ENCODE results near the gene KDM7A. TPM values are rescaled to one million over a fixed set of nuclear protein-coding genes. Genes with fewer than 3 reads are reported as not detected.
"Not testable (repeated sequence)": the region's sequence is repeated elsewhere in the genome, so short reads cannot be mapped to it uniquely, and the experiment has no call there.

The KDM7A gene
- total RNA-seq, 2 donors from 2014 or later = 28.1 to 39.2 TPM

DNA sequence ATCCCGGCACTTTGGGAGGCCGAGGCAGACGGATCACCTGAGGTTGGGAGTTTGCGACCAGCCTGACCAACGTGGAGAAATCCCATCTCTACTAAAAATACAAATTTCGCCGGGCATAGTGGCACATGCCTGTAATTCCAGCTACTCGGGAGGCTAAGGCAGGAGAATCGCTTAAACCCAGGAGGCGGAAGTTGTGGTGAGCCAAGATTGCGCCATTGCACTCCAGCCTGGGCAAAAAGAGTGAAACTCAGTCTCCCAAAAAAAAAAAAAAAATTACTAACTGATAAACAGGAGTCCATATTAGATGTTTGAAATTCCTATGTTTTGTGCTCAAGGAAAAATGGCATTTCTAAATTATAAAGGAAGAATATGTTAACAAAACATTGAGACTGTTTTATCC is 14.7 kb downstream of the KDM7A start:
- DNase-seq; H3K9me3 Mint-ChIP-seq; H3K36me3 Mint-ChIP-seq (ENCODE audit: insufficient read depth in 2 of 2); H3K4me3 Mint-ChIP-seq; H3K27ac Mint-ChIP-seq; H3K27me3 Mint-ChIP-seq (ENCODE audit: low read depth); ATAC-seq (replicated peaks in 1 of 2): not testable (repeated sequence)
- peaks cover 81% of the 10 kb centered on the region for H3K4me1 Mint-ChIP-seq (ENCODE audit: low read depth)

DNA sequence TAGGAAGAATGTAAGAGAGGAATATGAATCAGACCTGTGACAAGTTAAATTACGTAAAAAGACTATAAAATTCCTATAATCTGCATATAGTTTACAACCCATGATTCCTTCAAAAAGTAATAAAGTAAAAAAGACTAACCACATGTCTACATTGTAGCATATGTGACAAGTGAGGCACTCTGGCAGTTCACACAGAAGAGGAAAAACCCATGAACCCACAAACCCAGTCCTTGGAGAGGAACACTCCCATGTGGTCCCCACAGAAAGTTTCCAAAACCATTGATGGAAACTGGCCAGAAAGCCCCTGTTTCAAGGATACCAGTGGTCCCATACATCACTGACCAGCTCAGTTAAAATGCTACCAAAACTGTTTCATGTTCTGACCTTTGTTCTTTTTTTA is 15.7 kb downstream of the KDM7A start:
- peaks cover 0 to 6% of the 10 kb centered on the region in 2 donors for H3K36me3 Mint-ChIP-seq (ENCODE audit: insufficient read depth in 2 of 2)
- DNase-seq = no peak
- H3K27me3 Mint-ChIP-seq (ENCODE audit: low read depth) = no peaks in the 10 kb centered on the region
- H3K4me3 Mint-ChIP-seq = peak overlapping the region; percentile 56 to 66
- no peaks in the 10 kb centered on the region for H3K9me3 Mint-ChIP-seq
- H3K27ac Mint-ChIP-seq = peak overlapping the region; percentile 47
- peaks cover 81% of the 10 kb centered on the region for H3K4me1 Mint-ChIP-seq (ENCODE audit: low read depth)
- peak; percentile 13 to 16 for ATAC-seq (replicated peaks in 1 of 2)

DNA sequence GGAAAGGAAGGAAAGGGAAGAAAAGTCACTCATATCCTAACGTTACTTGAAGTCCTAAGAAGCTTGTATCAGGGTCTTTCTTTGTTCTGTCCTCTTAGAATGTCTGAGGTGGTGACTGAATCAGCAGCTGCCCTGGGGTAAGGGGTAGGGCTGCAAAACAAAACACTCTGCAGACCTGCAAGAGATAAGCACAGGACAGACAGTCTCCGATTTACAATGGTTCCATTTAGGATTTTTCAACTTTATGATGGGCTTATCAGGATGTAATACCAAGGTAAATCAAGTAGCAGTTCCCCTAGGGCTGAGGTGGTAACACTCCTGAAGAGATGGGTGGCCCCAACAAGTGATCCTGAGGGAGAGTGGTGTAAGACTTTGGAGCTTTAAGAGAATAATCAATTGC is 16.5 kb downstream of the KDM7A start:
- peaks cover 0 to 6% of the 10 kb centered on the region in 2 donors for H3K36me3 Mint-ChIP-seq (ENCODE audit: insufficient read depth in 2 of 2)
- ATAC-seq (replicated peaks in 1 of 2) (no peak), DNase-seq (no peak)
- H3K4me1 Mint-ChIP-seq (ENCODE audit: low read depth) = peaks cover 81% of the 10 kb centered on the region
- no peaks in the 10 kb centered on the region for H3K27me3 Mint-ChIP-seq (ENCODE audit: low read depth)
- H3K27ac Mint-ChIP-seq = peak overlapping the region; percentile 47
- peak overlapping the region; percentile 56 to 66 for H3K4me3 Mint-ChIP-seq
- H3K9me3 Mint-ChIP-seq = no peaks in the 10 kb centered on the region

DNA sequence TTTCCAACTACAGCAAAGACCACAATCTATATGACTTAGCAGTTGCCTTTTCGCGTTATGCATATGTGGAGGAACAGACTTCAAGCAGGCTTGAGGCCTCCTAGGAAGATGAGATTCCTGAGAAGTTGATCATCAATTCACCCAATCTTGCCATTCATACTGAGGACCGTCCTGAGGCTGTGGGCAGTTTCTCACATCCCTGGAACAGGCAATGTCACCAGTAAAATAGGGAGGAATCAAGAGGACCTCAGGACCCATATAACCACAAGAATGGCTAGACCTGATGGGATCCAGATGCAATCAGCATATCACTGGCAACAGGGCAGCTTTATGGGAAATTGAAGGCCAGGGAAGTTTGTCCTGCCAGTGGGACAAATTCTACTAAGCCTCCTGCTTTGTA is 17.3 kb downstream of the KDM7A start:
- no peak for ATAC-seq (replicated peaks in 1 of 2)
- H3K4me3 Mint-ChIP-seq = no peak overlapping the region
- H3K27me3 Mint-ChIP-seq (ENCODE audit: low read depth) = no peaks in the 10 kb centered on the region
- H3K27ac Mint-ChIP-seq = no peak overlapping the region
- H3K9me3 Mint-ChIP-seq = no peaks in the 10 kb centered on the region
- peaks cover 76% of the 10 kb centered on the region for H3K4me1 Mint-ChIP-seq (ENCODE audit: low read depth)
- H3K36me3 Mint-ChIP-seq (ENCODE audit: insufficient read depth in 2 of 2) = peaks cover 0 to 6% of the 10 kb centered on the region in 2 donors
- DNase-seq = no peak

DNA sequence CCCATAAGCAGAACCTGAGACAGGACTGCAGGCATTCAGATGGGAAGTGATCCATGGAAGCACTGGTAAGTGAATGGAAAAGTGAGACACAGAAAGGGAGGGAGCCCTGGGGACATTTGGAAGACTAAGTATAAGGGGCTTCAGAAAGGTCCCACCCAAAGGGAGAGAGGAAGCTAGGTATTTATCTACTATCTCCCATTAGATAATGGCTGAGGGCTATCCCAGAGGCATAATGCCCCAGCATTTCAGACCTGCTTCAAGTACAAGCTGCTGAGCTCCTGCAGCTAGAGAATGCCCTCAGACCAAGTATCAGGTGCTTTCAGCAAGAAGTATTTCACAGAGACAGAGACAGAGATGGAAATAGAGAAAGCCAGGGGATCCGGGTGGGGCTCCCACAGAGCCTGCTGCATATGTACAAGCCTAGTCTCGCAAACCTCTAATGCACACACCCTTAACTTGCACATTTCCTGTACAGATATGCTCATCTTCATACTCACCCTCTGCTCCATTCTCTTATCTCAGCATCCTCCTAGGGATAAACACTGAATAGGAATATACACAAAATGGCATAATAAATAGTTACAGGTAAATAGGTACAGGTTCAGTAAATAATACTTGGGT is 20.2 kb downstream of the KDM7A start:
- H3K4me3 Mint-ChIP-seq = no peak overlapping the region
- no peaks in the 10 kb centered on the region for H3K27me3 Mint-ChIP-seq (ENCODE audit: low read depth)
- no peak for DNase-seq
- peaks cover 0 to 4% of the 10 kb centered on the region in 2 donors for H3K36me3 Mint-ChIP-seq (ENCODE audit: insufficient read depth in 2 of 2)
- no peak for ATAC-seq (replicated peaks in 1 of 2)
- H3K27ac Mint-ChIP-seq = no peak overlapping the region
- peaks cover 0 to 3% of the 10 kb centered on the region in 2 donors for H3K9me3 Mint-ChIP-seq
- peaks cover 64% of the 10 kb centered on the region for H3K4me1 Mint-ChIP-seq (ENCODE audit: low read depth)

DNA sequence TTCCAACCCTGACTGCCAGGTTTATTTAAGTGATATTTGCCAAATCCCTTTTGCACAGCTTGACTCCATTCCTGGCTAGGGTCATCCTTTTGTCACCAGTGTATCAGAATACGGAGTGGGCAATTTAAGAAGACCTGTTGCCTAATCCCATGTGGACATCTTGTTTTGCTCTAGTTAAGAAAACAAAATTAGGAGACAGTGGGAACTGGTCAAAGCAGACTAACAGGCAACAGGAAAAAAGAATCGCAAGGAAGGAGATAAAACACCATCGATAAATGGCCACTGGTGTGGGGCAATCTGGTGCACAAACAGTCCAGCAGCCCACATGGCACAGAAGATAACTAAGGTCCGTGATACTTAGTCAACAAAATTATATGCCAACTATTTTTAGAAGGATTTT is 21.4 kb downstream of the KDM7A start:
- no peak overlapping the region for H3K4me3 Mint-ChIP-seq
- ATAC-seq (replicated peaks in 1 of 2) (no peak), DNase-seq (no peak)
- H3K27me3 Mint-ChIP-seq (ENCODE audit: low read depth) = no peaks in the 10 kb centered on the region
- H3K4me1 Mint-ChIP-seq (ENCODE audit: low read depth) = peaks cover 54% of the 10 kb centered on the region
- no peak overlapping the region for H3K27ac Mint-ChIP-seq
- peaks cover 0 to 3% of the 10 kb centered on the region in 2 donors for H3K9me3 Mint-ChIP-seq
- peaks cover 0 to 4% of the 10 kb centered on the region in 2 donors for H3K36me3 Mint-ChIP-seq (ENCODE audit: insufficient read depth in 2 of 2)

DNA sequence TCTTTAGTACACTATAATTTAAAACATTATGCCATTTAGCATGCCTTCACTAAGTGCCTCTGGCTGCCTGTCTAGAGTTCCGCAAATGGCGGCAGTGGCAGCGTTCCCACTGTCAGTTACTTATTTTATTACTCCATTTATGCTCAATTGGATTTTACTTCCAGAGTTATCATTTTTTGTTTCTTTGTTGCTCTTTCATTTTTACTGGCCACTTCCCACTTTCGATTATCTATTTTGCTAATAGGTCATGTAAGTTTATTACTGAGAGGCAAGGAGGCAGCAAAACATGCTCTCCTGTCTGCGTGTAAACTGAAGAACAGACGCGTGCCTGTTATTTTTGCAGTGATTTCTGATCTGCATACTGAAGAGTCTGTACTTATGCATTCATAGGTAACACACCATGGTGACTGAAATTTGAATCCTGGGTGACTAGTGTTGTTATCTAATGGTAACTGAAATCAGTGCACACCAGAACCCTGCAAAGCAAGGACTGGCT is 23.1 kb downstream of the KDM7A start:
- DNase-seq (no peak), ATAC-seq (replicated peaks in 1 of 2) (no peak)
- Mint-ChIP-seq H3K4me1 (ENCODE audit: low read depth) (peaks cover 61% of the 10 kb centered on the region), H3K27ac (no peak overlapping the region), H3K9me3 (peaks cover 0 to 3% of the 10 kb centered on the region in 2 donors), H3K4me3 (no peak overlapping the region), H3K27me3 (ENCODE audit: low read depth) (no peaks in the 10 kb centered on the region), H3K36me3 (ENCODE audit: insufficient read depth in 2 of 2) (peaks cover 0 to 4% of the 10 kb centered on the region in 2 donors)

DNA sequence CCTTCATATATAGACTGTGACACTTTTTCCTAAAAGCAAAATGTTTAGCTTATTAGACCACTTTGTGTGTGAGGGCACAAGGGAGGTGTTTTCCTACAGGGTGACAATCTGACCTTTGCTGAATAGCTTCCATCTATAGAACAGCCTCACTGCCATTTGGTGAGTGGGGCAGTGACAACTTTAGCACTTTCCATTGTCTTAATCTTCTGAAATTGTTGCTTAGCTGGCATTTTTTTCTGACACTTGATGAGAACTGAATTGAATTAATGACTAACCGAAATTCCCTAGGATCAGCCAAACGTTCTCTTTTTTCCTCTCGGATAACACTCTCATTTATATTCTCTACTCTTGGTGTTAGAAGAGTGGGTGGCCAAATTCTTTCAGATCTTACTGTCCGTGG is 30.2 kb downstream of the KDM7A start:
- DNase-seq (no peak), ATAC-seq (replicated peaks in 1 of 2) (no peak)
- no peak overlapping the region for H3K27ac Mint-ChIP-seq
- peaks cover 51% of the 10 kb centered on the region for H3K4me1 Mint-ChIP-seq (ENCODE audit: low read depth)
- no peak overlapping the region for H3K4me3 Mint-ChIP-seq
- no peaks in the 10 kb centered on the region for H3K27me3 Mint-ChIP-seq (ENCODE audit: low read depth)
- H3K36me3 Mint-ChIP-seq (ENCODE audit: insufficient read depth in 2 of 2) = peaks cover 17 to 18% of the 10 kb centered on the region in 2 donors
- H3K9me3 Mint-ChIP-seq = peaks cover 11% of the 10 kb centered on the region in 2 donors

DNA sequence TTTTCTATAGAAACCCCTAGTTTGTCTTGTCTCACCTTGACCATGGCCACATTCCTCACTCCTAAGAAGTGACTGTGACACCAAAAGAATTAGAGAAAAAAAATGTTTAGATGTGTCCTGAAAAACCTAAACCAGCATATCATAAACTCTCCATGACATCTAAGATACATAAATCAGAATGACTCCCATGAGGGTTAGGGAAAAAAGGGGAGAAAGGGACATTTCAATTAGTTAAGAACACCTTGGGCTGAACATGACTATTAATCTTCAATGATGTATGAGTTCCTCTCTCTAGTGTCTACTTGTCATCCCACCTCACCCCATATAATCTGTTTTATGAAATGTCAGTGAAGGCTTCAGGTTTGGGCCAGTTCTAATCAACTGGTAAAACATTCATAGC is 31.1 kb downstream of the KDM7A start:
- peak overlapping the region; percentile 8 for H3K27ac Mint-ChIP-seq
- H3K36me3 Mint-ChIP-seq (ENCODE audit: insufficient read depth in 2 of 2) = peaks cover 17 to 18% of the 10 kb centered on the region in 2 donors
- ATAC-seq (replicated peaks in 1 of 2) (no peak), DNase-seq (no peak)
- H3K27me3 Mint-ChIP-seq (ENCODE audit: low read depth) = no peaks in the 10 kb centered on the region
- H3K4me1 Mint-ChIP-seq (ENCODE audit: low read depth) = peaks cover 51% of the 10 kb centered on the region
- H3K9me3 Mint-ChIP-seq = peaks cover 11% of the 10 kb centered on the region in 2 donors
- no peak overlapping the region for H3K4me3 Mint-ChIP-seq

DNA sequence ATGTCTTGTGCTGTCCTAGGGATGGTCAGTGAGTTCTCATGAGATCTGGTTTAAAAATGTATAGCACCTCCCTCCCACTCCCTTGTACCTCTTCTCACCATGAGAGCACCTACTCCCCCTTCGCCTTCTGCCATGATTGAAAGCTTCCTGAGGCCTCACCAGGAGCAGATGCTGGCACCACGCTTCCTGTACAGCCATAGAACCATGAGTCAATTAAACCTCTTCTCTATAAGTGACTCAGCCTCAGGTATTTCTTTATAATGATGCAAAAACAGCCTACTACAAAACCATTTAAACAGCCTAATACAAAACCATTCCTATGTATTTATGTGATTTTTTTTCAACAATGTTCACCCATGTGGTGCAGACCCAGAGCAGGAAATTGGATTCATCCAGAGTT is 32.0 kb downstream of the KDM7A start:
- DNase-seq (no peak), ATAC-seq (replicated peaks in 1 of 2) (no peak)
- Mint-ChIP-seq H3K4me1 (ENCODE audit: low read depth) (peaks cover 49% of the 10 kb centered on the region), H3K4me3 (no peak overlapping the region), H3K27ac (peak overlapping the region; percentile 3), H3K36me3 (ENCODE audit: insufficient read depth in 2 of 2) (peaks cover 17 to 18% of the 10 kb centered on the region in 2 donors), H3K9me3 (peaks cover 11% of the 10 kb centered on the region in 2 donors), H3K27me3 (ENCODE audit: low read depth) (no peaks in the 10 kb centered on the region)

DNA sequence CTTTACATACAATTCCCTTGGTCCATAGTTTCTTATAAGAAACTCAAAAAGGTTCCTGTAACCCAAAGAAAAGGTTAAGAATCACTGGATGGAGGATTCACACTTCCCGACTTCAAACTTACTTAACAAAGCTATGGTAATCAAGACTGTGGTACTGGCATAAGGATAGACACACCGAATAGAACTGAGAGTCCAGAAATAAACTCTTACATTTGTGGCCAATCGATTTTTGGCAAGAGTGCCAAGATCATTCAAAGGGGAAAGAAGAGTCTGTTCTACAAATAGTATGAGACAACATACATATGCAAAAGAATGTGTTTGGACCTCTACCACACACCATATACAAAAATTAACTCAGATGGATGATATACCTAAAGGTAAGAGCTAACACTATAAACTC is 32.8 kb downstream of the KDM7A start:
- ATAC-seq (replicated peaks in 1 of 2) = no peak
- Mint-ChIP-seq H3K4me3 (no peak overlapping the region), H3K27me3 (ENCODE audit: low read depth) (no peaks in the 10 kb centered on the region), H3K9me3 (peaks cover 11% of the 10 kb centered on the region in 2 donors), H3K36me3 (ENCODE audit: insufficient read depth in 2 of 2) (peaks cover 17 to 18% of the 10 kb centered on the region in 2 donors), H3K4me1 (ENCODE audit: low read depth) (peaks cover 49% of the 10 kb centered on the region), H3K27ac (no peak overlapping the region)
- DNase-seq = no peak

DNA sequence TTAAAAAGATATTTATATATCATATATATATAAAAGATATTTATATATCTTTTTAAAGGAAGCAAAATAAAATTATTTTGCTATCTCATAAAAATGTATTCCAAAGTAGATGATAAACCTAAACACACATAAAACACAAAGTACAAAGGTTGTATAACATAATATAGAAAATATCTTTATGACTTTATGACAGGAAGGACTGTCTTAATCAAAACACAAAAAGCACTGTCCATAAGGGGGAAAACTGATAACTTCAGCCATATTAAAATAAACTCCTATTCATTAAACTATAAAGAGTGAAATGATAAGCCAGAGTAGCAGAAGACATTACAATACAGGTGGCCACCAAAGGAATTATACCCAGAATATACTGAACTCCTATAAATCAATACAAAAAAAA is 34.8 kb downstream of the KDM7A start:
- H3K4me3 Mint-ChIP-seq = no peak overlapping the region
- DNase-seq (no peak), ATAC-seq (replicated peaks in 1 of 2) (no peak)
- peaks cover 37% of the 10 kb centered on the region for H3K4me1 Mint-ChIP-seq (ENCODE audit: low read depth)
- peaks cover 11% of the 10 kb centered on the region in 2 donors for H3K9me3 Mint-ChIP-seq
- H3K27ac Mint-ChIP-seq = peak overlapping the region; percentile 26
- peaks cover 17 to 20% of the 10 kb centered on the region in 2 donors for H3K36me3 Mint-ChIP-seq (ENCODE audit: insufficient read depth in 2 of 2)
- no peaks in the 10 kb centered on the region for H3K27me3 Mint-ChIP-seq (ENCODE audit: low read depth)

DNA sequence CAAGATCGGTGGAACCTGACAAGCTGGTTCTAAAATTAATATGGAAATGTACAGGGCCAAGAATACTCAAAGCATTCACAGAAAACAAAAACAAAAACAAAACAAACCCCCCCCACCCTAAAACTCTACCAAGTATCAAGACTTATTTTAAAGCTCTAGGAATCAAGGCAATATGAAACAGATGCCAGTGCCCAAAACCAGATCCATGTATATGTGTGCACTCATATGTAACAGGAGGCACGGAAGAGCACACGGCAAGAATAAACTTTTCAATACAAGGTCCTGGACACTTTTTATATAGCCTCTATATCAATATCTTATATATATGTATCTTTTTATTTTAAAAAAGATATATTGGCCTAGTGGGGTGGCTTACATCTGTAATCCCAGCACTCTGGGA is 35.5 kb downstream of the KDM7A start:
- ATAC-seq (replicated peaks in 1 of 2) (no peak), DNase-seq (no peak)
- H3K27ac Mint-ChIP-seq = no peak overlapping the region
- H3K36me3 Mint-ChIP-seq (ENCODE audit: insufficient read depth in 2 of 2) = peaks cover 15% of the 10 kb centered on the region in 2 donors
- peaks cover 11% of the 10 kb centered on the region in 2 donors for H3K9me3 Mint-ChIP-seq
- peaks cover 29% of the 10 kb centered on the region for H3K4me1 Mint-ChIP-seq (ENCODE audit: low read depth)
- H3K4me3 Mint-ChIP-seq = no peak overlapping the region
- no peaks in the 10 kb centered on the region for H3K27me3 Mint-ChIP-seq (ENCODE audit: low read depth)

DNA sequence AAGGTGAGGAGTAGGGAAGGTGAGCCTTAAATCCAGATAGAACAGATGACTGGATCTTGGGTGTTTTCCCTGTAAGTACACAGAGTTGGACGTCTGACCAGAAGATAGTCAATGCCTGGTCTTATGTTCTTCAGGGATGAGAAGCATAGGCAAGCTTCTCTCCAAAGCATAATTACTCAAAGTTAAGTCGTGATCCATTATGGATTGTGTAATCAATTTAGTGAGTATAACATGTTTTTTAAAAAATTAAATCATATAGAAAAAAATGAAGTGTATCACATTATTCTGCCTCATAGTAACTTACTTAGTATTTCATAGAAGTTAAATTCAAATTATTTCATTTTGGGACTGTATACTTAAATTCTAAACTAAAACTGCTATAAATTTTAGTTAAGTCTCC is 39.7 kb downstream of the KDM7A start:
- ATAC-seq (replicated peaks in 1 of 2) (no peak), DNase-seq (no peak)
- Mint-ChIP-seq H3K36me3 (ENCODE audit: insufficient read depth in 2 of 2) (peaks cover 0 to 2% of the 10 kb centered on the region in 2 donors), H3K4me3 (no peak overlapping the region), H3K9me3 (no peaks in the 10 kb centered on the region), H3K4me1 (ENCODE audit: low read depth) (peaks cover 22% of the 10 kb centered on the region), H3K27ac (no peak overlapping the region), H3K27me3 (ENCODE audit: low read depth) (no peaks in the 10 kb centered on the region)

Data from activated T-cell treated with anti-CD3 and anti-CD28 coated beads, Interleukin-2, amount 50 U/mL, for 72 hours (primary cell).